KOPT-K1 (cell line): ENCODE results near the gene RAB41.
"Not testable (repeated sequence)": the region's sequence is repeated elsewhere in the genome, so short reads cannot be mapped to it uniquely, and the experiment has no call there.

Source experiments
- H3K27ac ChIP-seq: fragments of 200-600 bp; sonication (generic); 2 replicates; pipeline ENCODE4 v1.5.1; 2016; ENCODE audit warnings: antibody characterized with exemption, mild to moderate bottlenecking, low read depth, low read length; ENCODE audit not compliant: poor library complexity, severe bottlenecking
- H3K36me3 ChIP-seq: fragments of 200-600 bp; sonication (generic); 2 replicates; pipeline ENCODE4 v1.5.1; 2017; ENCODE audit warnings: antibody characterized with exemption, mild to moderate bottlenecking, low read length, moderate library complexity; ENCODE audit not compliant: insufficient read depth
- H3K9me3 ChIP-seq: fragments of 200-600 bp; sonication (generic); 2 replicates; pipeline ENCODE4 v1.5.1; 2017; ENCODE audit warnings: antibody characterized with exemption, low read length, mild to moderate bottlenecking; ENCODE audit not compliant: insufficient read depth, poor library complexity, severe bottlenecking

RAB41 gene

GRCh38 chrX:70281951-70282350 lies at the start of gene RAB41:
TSS of gene RAB41 (plus strand) at chrX:70282172. CDS start at chrX:70282218, 46 bp downstream.
- Histone ChIP-seq H3K9me3 (no peaks in the 10 kb centered on the region), H3K36me3 (peaks cover 22% of the 10 kb centered on the region; the same call in 1 of the 2 replicates), H3K27ac (no peak within 1 kb of the TSS)

- Histone ChIP-seq H3K27ac (no peak within 1 kb of the TSS), H3K9me3 (no peaks in the 10 kb centered on the region), H3K36me3 (no peaks in the 10 kb centered on the region)
These were observed 47.6 kb upstream of the RAB41 start, which contains the start of gene AWAT1 for GRCh38 chrX:70234355-70234754. TSS of gene AWAT1 (plus strand) at chrX:70234655. CDS start at chrX:70234696, 41 bp downstream.

GRCh38 chrX:70240751-70241150 lies 41.2 kb upstream of the RAB41 start:
- Histone ChIP-seq H3K9me3 (no peaks in the 10 kb centered on the region), H3K27ac (no peak overlapping the region), H3K36me3 (no peaks in the 10 kb centered on the region)

- H3K27ac ChIP-seq = no peak overlapping the region
- H3K36me3 ChIP-seq = no peaks in the 10 kb centered on the region
- H3K9me3 ChIP-seq = no peaks in the 10 kb centered on the region
These were observed 40.5 kb upstream of the RAB41 start for GRCh38 chrX:70241501-70241900.

- H3K27ac ChIP-seq, H3K9me3 ChIP-seq, H3K36me3 ChIP-seq: not testable (repeated sequence)
These were observed 38.4 kb upstream of the RAB41 start for GRCh38 chrX:70243601-70244000.

GRCh38 chrX:70244881-70245280 lies 37.1 kb upstream of the RAB41 start:
- Histone ChIP-seq H3K9me3 (no peaks in the 10 kb centered on the region), H3K36me3 (no peaks in the 10 kb centered on the region), H3K27ac (no peak overlapping the region)

- H3K9me3 ChIP-seq = no peaks in the 10 kb centered on the region
- H3K27ac ChIP-seq = no peak overlapping the region
- H3K36me3 ChIP-seq = no peaks in the 10 kb centered on the region
These were observed 34.7 kb upstream of the RAB41 start for GRCh38 chrX:70247252-70247651.

GRCh38 chrX:70252491-70252890 lies 29.5 kb upstream of the RAB41 start:
- Histone ChIP-seq H3K27ac (no peak overlapping the region), H3K9me3 (no peaks in the 10 kb centered on the region), H3K36me3 (no peaks in the 10 kb centered on the region)

- Histone ChIP-seq H3K9me3 (no peaks in the 10 kb centered on the region), H3K27ac (no peak overlapping the region), H3K36me3 (no peaks in the 10 kb centered on the region)
These were observed 28.5 kb upstream of the RAB41 start for GRCh38 chrX:70253377-70254062.

- H3K36me3 ChIP-seq = no peaks in the 10 kb centered on the region
- H3K27ac ChIP-seq = no peak overlapping the region
- no peaks in the 10 kb centered on the region for H3K9me3 ChIP-seq
These were observed 27.9 kb upstream of the RAB41 start for GRCh38 chrX:70254063-70254400.

GRCh38 chrX:70254909-70255308 lies 27.1 kb upstream of the RAB41 start:
- Histone ChIP-seq H3K9me3 (no peaks in the 10 kb centered on the region), H3K36me3 (no peaks in the 10 kb centered on the region), H3K27ac (no peak overlapping the region)

- no peaks in the 10 kb centered on the region for H3K9me3 ChIP-seq
- H3K36me3 ChIP-seq = no peaks in the 10 kb centered on the region
- H3K27ac ChIP-seq = no peak overlapping the region
These were observed 26.5 kb upstream of the RAB41 start for GRCh38 chrX:70255452-70255851.

GRCh38 chrX:70257423-70258288 lies 24.3 kb upstream of the RAB41 start:
- H3K27ac ChIP-seq = no peak overlapping the region
- no peaks in the 10 kb centered on the region for H3K36me3 ChIP-seq
- no peaks in the 10 kb centered on the region for H3K9me3 ChIP-seq

- Histone ChIP-seq H3K9me3 (no peaks in the 10 kb centered on the region), H3K27ac (no peak within 1 kb of the TSS), H3K36me3 (no peaks in the 10 kb centered on the region)
These were observed 21.9 kb upstream of the RAB41 start, which contains the start of gene P2RY4 for GRCh38 chrX:70260104-70260503. TSS of gene P2RY4 (minus strand) at chrX:70260204. CDS start at chrX:70259624, 580 bp downstream.

GRCh38 chrX:70262952-70263567 lies 18.9 kb upstream of the RAB41 start:
- Histone ChIP-seq H3K36me3 (no peaks in the 10 kb centered on the region), H3K27ac (no peak overlapping the region), H3K9me3 (no peaks in the 10 kb centered on the region)
